Measurements from ENCODE around the gene CHEK2.

Gene CHEK2

GRCh38 chr22:28658448-28658847 lies 83.2 kb downstream of the CHEK2 start:
- no peak for DNase-seq (ENCODE audit: low spot score)
- in situ Hi-C loops (cut with MboI; ENCODE audit: low sequenced_read_pairs, unreplicated experiment) = no loop called here
- TF ChIP-seq CTCF (IDR thresholded peaks at IDR 0.05; ENCODE audit: borderline replicate concordance, control extremely low read depth, extremely low read depth, insufficient read depth, missing control alignments) = no peak

GRCh38 chr22:28656181-28656580 lies 85.4 kb downstream of the CHEK2 start:
- in situ Hi-C loops (cut with MboI; ENCODE audit: low sequenced_read_pairs, unreplicated experiment) = no loop called here
- no peak for DNase-seq (ENCODE audit: low spot score)

GRCh38 chr22:28650463-28650862 lies 91.2 kb downstream of the CHEK2 start:
- no peak for DNase-seq (ENCODE audit: low spot score)
- in situ Hi-C loops (cut with MboI; ENCODE audit: low sequenced_read_pairs, unreplicated experiment) = no loop called here
- TF ChIP-seq CTCF (IDR thresholded peaks at IDR 0.05; ENCODE audit: borderline replicate concordance, control extremely low read depth, extremely low read depth, insufficient read depth, missing control alignments) = no peak

More at GRCh38 chr22:28656181-28656580, 85.4 kb downstream of the CHEK2 start:
- TF ChIP-seq CTCF (IDR thresholded peaks at IDR 0.05; ENCODE audit: borderline replicate concordance, control extremely low read depth, extremely low read depth, insufficient read depth, missing control alignments) = no peak

GRCh38 chr22:28648792-28649191 lies 92.8 kb downstream of the CHEK2 start:
- in situ Hi-C loops (cut with MboI; ENCODE audit: low sequenced_read_pairs, unreplicated experiment) = no loop called here
- no peak for TF ChIP-seq CTCF (IDR thresholded peaks at IDR 0.05; ENCODE audit: borderline replicate concordance, control extremely low read depth, extremely low read depth, insufficient read depth, missing control alignments)
- no peak for DNase-seq (ENCODE audit: low spot score)

GRCh38 chr22:28647216-28647615 lies 94.4 kb downstream of the CHEK2 start:
- no peak for TF ChIP-seq CTCF (IDR thresholded peaks at IDR 0.05; ENCODE audit: borderline replicate concordance, control extremely low read depth, extremely low read depth, insufficient read depth, missing control alignments)
- no peak for DNase-seq (ENCODE audit: low spot score)
- in situ Hi-C loops (cut with MboI; ENCODE audit: low sequenced_read_pairs, unreplicated experiment) = no loop called here

DNA sequence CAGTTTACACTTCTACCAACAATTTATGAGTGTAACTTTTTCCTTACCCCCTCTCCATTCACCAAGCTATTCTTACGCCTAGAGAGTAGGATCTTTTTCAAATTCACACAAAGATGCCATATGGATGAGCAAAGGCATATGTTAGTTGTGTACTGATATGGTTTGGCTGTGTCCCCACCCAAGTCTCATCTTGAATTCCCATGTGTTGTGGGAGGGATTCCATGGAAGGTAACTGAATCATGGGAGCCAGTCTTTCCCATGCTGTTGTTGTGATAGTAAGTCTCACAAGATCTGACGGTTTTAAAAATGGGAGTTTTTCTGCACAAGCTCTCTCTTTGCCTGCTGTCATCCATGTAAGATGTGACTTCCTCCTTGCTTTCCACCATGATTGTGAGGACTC lies 102.3 kb downstream of the CHEK2 start:
- no peak for TF ChIP-seq CTCF (IDR thresholded peaks at IDR 0.05; ENCODE audit: borderline replicate concordance, control extremely low read depth, extremely low read depth, insufficient read depth, missing control alignments)
- DNase-seq (ENCODE audit: low spot score) = no peak
- in situ Hi-C loops (cut with MboI; ENCODE audit: low sequenced_read_pairs, unreplicated experiment) = no loop called here

Measured in GM13976 (cell line).